Neutrophil (primary cell): Measurements from ENCODE around the gene IFNG.

ENCODE experiments used
- H3K27ac ChIP-seq: fragments of 200-600 bp; sonication (generic); 2 replicates; pipeline ENCODE4 v1.5.1; 2016; ENCODE audit warnings: mild to moderate bottlenecking, moderate library complexity
- H3K27me3 ChIP-seq: fragments of 200-600 bp; sonication (generic); 2 replicates; pipeline ENCODE4 v1.6.0; 2016; ENCODE audit warnings: mild to moderate bottlenecking
- H3K36me3 ChIP-seq: fragments of 200-600 bp; sonication (generic); 2 replicates; pipeline ENCODE4 v1.5.1; 2017
- H3K4me1 ChIP-seq, 2 experiments: fragments of 200-600 bp in 1 of 2; sonication (generic) in 1 of 2; 1 replicate in 1 of 2; 2 replicates in 1 of 2; pipeline versions ENCODE4 v1.5.1 to v1.6.1; 2013 to 2016; ENCODE audit warnings: low read depth in 1 of 2, low read length in 1 of 2, mild to moderate bottlenecking in 1 of 2, moderate library complexity in 1 of 2; ENCODE audit not compliant: control insufficient read depth in 1 of 2, insufficient read depth in 1 of 2
- H3K4me3 ChIP-seq, 2 experiments: fragments of 200-600 bp in 1 of 2; sonication (generic) in 1 of 2; 1 replicate in 1 of 2; 2 replicates in 1 of 2; pipeline ENCODE4 v1.5.1; 2013 to 2016; ENCODE audit warnings: low read depth in 1 of 2, low read length in 1 of 2, mild to moderate bottlenecking in 1 of 2, moderate library complexity in 1 of 2
- H3K9me3 ChIP-seq: fragments of 200-600 bp; sonication (generic); 2 replicates; pipeline ENCODE4 v1.5.1; 2016
- CTCF ChIP-seq: fragments of 200-600 bp; sonication (generic); IDR thresholded peaks from 2 replicates; pipeline ENCODE4 v1.5.1; 2016; ENCODE audit warnings: antibody characterized with exemption

Gene IFNG

GRCh38 chr12:68115281-68115680 is 44.3 kb downstream of the IFNG start:
- Histone ChIP-seq H3K9me3 (no peaks in the 10 kb centered on the region), H3K27ac (no peak overlapping the region), H3K36me3 (no peaks in the 10 kb centered on the region), H3K27me3 (no peaks in the 10 kb centered on the region), H3K4me3 (no peak overlapping the region), H3K4me1 (no peaks in the 10 kb centered on the region)
- TF ChIP-seq CTCF, result no peak

- Histone ChIP-seq H3K4me3 (no peak overlapping the region), H3K27ac (no peak overlapping the region), H3K36me3 (no peaks in the 10 kb centered on the region), H3K4me1 (no peaks in the 10 kb centered on the region), H3K27me3 (no peaks in the 10 kb centered on the region), H3K9me3 (no peaks in the 10 kb centered on the region)
- TF ChIP-seq CTCF, result no peak
These were observed 44.9 kb downstream of the IFNG start for GRCh38 chr12:68114606-68115005.

GRCh38 chr12:68113644-68114043 is 45.9 kb downstream of the IFNG start:
- no peak overlapping the region for H3K27ac ChIP-seq
- H3K4me3 ChIP-seq, result no peak overlapping the region
- H3K27me3 ChIP-seq, result no peaks in the 10 kb centered on the region
- TF ChIP-seq CTCF, result no peak
- H3K4me1 ChIP-seq, result no peaks in the 10 kb centered on the region
- no peaks in the 10 kb centered on the region for H3K36me3 ChIP-seq
- no peaks in the 10 kb centered on the region for H3K9me3 ChIP-seq

GRCh38 chr12:68111995-68112394 is 47.5 kb downstream of the IFNG start:
- no peaks in the 10 kb centered on the region for H3K27me3 ChIP-seq
- H3K4me1 ChIP-seq, result no peaks in the 10 kb centered on the region
- H3K9me3 ChIP-seq, result no peaks in the 10 kb centered on the region
- H3K36me3 ChIP-seq, result no peaks in the 10 kb centered on the region
- H3K4me3 ChIP-seq, result no peak overlapping the region
- H3K27ac ChIP-seq, result no peak overlapping the region
- TF ChIP-seq CTCF, result no peak

GRCh38 chr12:68109444-68110217 is 49.9 kb downstream of the IFNG start:
- H3K4me3 ChIP-seq, result no peak overlapping the region
- H3K4me1 ChIP-seq, result no peaks in the 10 kb centered on the region
- H3K36me3 ChIP-seq, result no peaks in the 10 kb centered on the region
- no peaks in the 10 kb centered on the region for H3K9me3 ChIP-seq
- H3K27ac ChIP-seq, result no peak overlapping the region
- H3K27me3 ChIP-seq, result no peaks in the 10 kb centered on the region
- no peak for TF ChIP-seq CTCF
